Right lobe of liver (tissue), 6 donors: ENCODE results near the gene PKD2L1. TPM values are rescaled to one million over a fixed set of nuclear protein-coding genes. Genes with fewer than 3 reads are reported as not detected.

Experiments used
- ATAC-seq, 4 donors: fragments of 200-7000 bp; cut with Tn5 transposase; one replicate each; pipeline ENCODE4 v1.9.1; 2020; ENCODE audit warnings: mild to moderate bottlenecking in 4 of 4, moderate library complexity in 4 of 4
- DNase-seq, 3 donors: peaks; one replicate each; pipeline ENCODE4 v3.0.0-alpha.2; 2020
- H3K27ac ChIP-seq, 3 donors: fragments of 200-600 bp; one replicate each; pipeline ENCODE4 v1.8.0; 2022
- H3K27me3 ChIP-seq, 2 donors: fragments of 200-600 bp; one replicate each; pipeline ENCODE4 v1.8.0; 2022
- H3K36me3 ChIP-seq, 4 donors: fragments of 200-600 bp; sonication (generic) in 1 of 4; one replicate each; pipeline versions ENCODE4 v1.5.1 to v1.8.0; 2017 to 2022; ENCODE audit warnings: control low read depth in 1 of 4
- H3K4me1 ChIP-seq, 4 donors: fragments of 200-600 bp; sonication (generic) in 1 of 4; one replicate each; pipeline versions ENCODE4 v1.5.1 to v1.8.0; 2017 to 2022; ENCODE audit warnings: control low read depth in 1 of 4
- H3K4me3 ChIP-seq, 3 donors: fragments of 200-600 bp; one replicate each; pipeline ENCODE4 v1.8.0; 2022
- H3K9me3 ChIP-seq, 4 donors: fragments of 200-600 bp; sonication (generic) in 1 of 4; one replicate each; pipeline versions ENCODE4 v1.5.1 to v1.8.0; 2017 to 2022; ENCODE audit warnings: control low read depth in 1 of 4
- CTCF ChIP-seq, 4 donors: fragments of 200-600 bp in 3 of 4; fragments of 450-650 bp in 1 of 4; IDR thresholded peaks; one replicate each; pipeline versions ENCODE4 v1.5.1 to v1.8.0; 2016 to 2022; ENCODE audit warnings: antibody characterized with exemption in 4 of 4, mild to moderate bottlenecking in 2 of 4
- POLR2A ChIP-seq: fragments of 450-650 bp; IDR thresholded peaks from one replicate; pipeline ENCODE4 v1.6.1; 2017; ENCODE audit warnings: antibody characterized with exemption, mild to moderate bottlenecking
- WGBS: methylation state at CpG from one replicate; pipeline ENCODE4 v1.1.6; 2018; ENCODE audit warnings: low coverage, low lambda C conversion rate; ENCODE audit not compliant: insufficient coverage; ENCODE audit errors: missing lambda C conversion rate; 5-methylcytosine and 5-hydroxymethylcytosine counted together
- intact Hi-C, 2 donors: fragments of 100-400 bp; cut with DNase I; formaldehyde crosslinking; loops; one replicate each; pipeline versions ENCODE4 v1.11.2 to v1.14.1; 2022
- small RNA-seq, 2 experiments: library from RNA; depleted of rRNA; stranded (forward); fragments of <200 nt; gene quantifications; one replicate each; pipeline ENCODE3, GENCODE V24; 2016
- total RNA-seq, 6 experiments: library from RNA; depleted of rRNA in 2 of 6; stranded (reverse); fragments of >200 nt in 2 of 6; fragmentation: NEBNext Ultra II Directional in 3 of 6; extraction: Animal tissue kit (Norgen Biotek cat#: 25700) in 3 of 6; gene quantifications; one replicate each; pipeline versions ENCODE4 v1.1.0 to v1.2.4, GENCODE V29; 2016 to 2023
- donor health status: DM: no; HTN: yes; CAD: no.
- donor health status: DM: no; HTN: no; CAD: no.
- donor health status: DM: no; HTN: no; CAD: no.
- donor health status: DM: no; HTN: yes; CAD: no.
- donor health status: DM: no; HTN: yes; CAD: no.

PKD2L1 gene
- total RNA-seq, 6 experiments from 2014 or later, result 0.12 to 0.26 (median 0.22) TPM; not detected in 3

- no peak overlapping the region for H3K27ac ChIP-seq
- H3K4me1 ChIP-seq, result no peaks in the 10 kb centered on the region
- WGBS, result 87% methylated on average over 5 of the region's 5 CpGs
- no peaks in the 10 kb centered on the region for H3K27me3 ChIP-seq
- no peaks in the 10 kb centered on the region for H3K9me3 ChIP-seq
- peaks cover 0 to 63% (median 15%) of the 10 kb centered on the region in 4 donors for H3K36me3 ChIP-seq
- ATAC-seq (no peak), DNase-seq (no peak)
- TF ChIP-seq POLR2A, result no peak
- TF ChIP-seq CTCF (IDR thresholded peaks at IDR 0.05), result no peak
- intact Hi-C loops, result no loop called here
- H3K4me3 ChIP-seq, result no peak overlapping the region
These were observed 84.4 kb downstream of the PKD2L1 start for GRCh38 chr10:100245484-100246220.

- Histone ChIP-seq H3K4me3 (no peak overlapping the region), H3K4me1 (no peaks in the 10 kb centered on the region), H3K27me3 (no peaks in the 10 kb centered on the region), H3K36me3 (peaks cover 0 to 53% (median 7%) of the 10 kb centered on the region in 4 donors), H3K27ac (no peak overlapping the region), H3K9me3 (no peaks in the 10 kb centered on the region)
- intact Hi-C loops, result no loop called here
- TF ChIP-seq CTCF (IDR thresholded peaks at IDR 0.05) (no peak), POLR2A (no peak)
- ATAC-seq, result no peak
- WGBS, result 82% methylated on average over 3 of the region's 3 CpGs
- DNase-seq, result no peak
These were observed 90.2 kb downstream of the PKD2L1 start for GRCh38 chr10:100239851-100240250.

- no peak for TF ChIP-seq CTCF (IDR thresholded peaks at IDR 0.05)
- no peak for TF ChIP-seq POLR2A
- Histone ChIP-seq H3K27ac (no peak overlapping the region), H3K36me3 (peaks cover 0 to 53% (median 9%) of the 10 kb centered on the region in 4 donors), H3K4me3 (no peak overlapping the region), H3K9me3 (no peaks in the 10 kb centered on the region), H3K27me3 (no peaks in the 10 kb centered on the region), H3K4me1 (no peaks in the 10 kb centered on the region)
- 86% methylated on average over 6 of the region's 7 CpGs for WGBS
- DNase-seq (no peak), ATAC-seq (no peak)
- intact Hi-C loops, result no loop called here
These were observed 91.6 kb downstream of the PKD2L1 start for GRCh38 chr10:100238429-100238828.

Small RNA genes lying within 50 kb of the gene (small RNA-seq; reads per million reads assigned to genes)
- 0 reads per million in 2 experiments for gene RNU6-422P

Other genes with a start within 250 kb of the PKD2L1 start
- gene CPN1, start 248.4 kb downstream of the PKD2L1 start, total RNA-seq, result 10 to 100 TPM; 20.7 to 76.6 (median 54.4) TPM
- gene ERLIN1, start 144.2 kb downstream of the PKD2L1 start, total RNA-seq, result 10 to 100 TPM; 37.1 to 82.0 (median 54.1) TPM
- gene CHUK, start 100.6 kb downstream of the PKD2L1 start, total RNA-seq, result 10 to 100 TPM in 5 of 6 experiments, 1 to 10 TPM in 1; 8.6 to 20.0 (median 11.3) TPM
- gene CWF19L1, start 62.6 kb downstream of the PKD2L1 start, total RNA-seq, result 10 to 100 TPM in 1 of 6 experiments, 1 to 10 TPM in 5; 7.7 to 10.7 (median 8.4) TPM
- gene BLOC1S2, start 43.5 kb downstream of the PKD2L1 start, total RNA-seq, result 10 to 100 TPM; 13.7 to 26.4 (median 22.0) TPM
- gene SCD, start 17.0 kb upstream of the PKD2L1 start, total RNA-seq, result 100 to 1,000 TPM in 4 of 6 experiments, 10 to 100 TPM in 2; 38.3 to 599 (median 220) TPM
- gene WNT8B, start 132.8 kb upstream of the PKD2L1 start, total RNA-seq, result under 1 TPM in 1 of 6 experiments, not detected in 5; 0.19 TPM
- gene SEC31B, start 189.6 kb upstream of the PKD2L1 start, total RNA-seq, result 1 to 10 TPM; 2.4 to 9.1 (median 4.7) TPM
- gene NDUFB8, start 199.6 kb upstream of the PKD2L1 start, total RNA-seq, result 100 to 1,000 TPM in 3 of 6 experiments, 10 to 100 TPM in 3; 93.6 to 125 (median 99.3) TPM
- 10 to 100 TPM in 3 of 6 experiments, 1 to 10 TPM in 3; 4.5 to 13.9 (median 11.3) TPM for gene HIF1AN, start 205.7 kb upstream of the PKD2L1 start, total RNA-seq